ACC112 (cell line): Measurements from ENCODE around the gene DCTN1.

Source experiments
- H2AFZ ChIP-seq: fragments of 200-600 bp; sonication (generic); one replicate; pipeline ENCODE4 v1.6.0; 2017; ENCODE audit warnings: antibody characterized with exemption, low read length; ENCODE audit not compliant: unreplicated experiment
- H3K27ac ChIP-seq: fragments of 200-600 bp; sonication (generic); 2 replicates; pipeline ENCODE4 v1.5.1; 2014; ENCODE audit warnings: low read depth, mild to moderate bottlenecking, antibody characterized with exemption, low read length, moderate library complexity
- H3K27me3 ChIP-seq: fragments of 200-600 bp; sonication (generic); 2 replicates; pipeline ENCODE4 v1.6.1; 2014; ENCODE audit warnings: mild to moderate bottlenecking, antibody characterized with exemption, low read length, moderate library complexity, mixed read lengths; ENCODE audit not compliant: insufficient read depth
- H3K36me3 ChIP-seq: fragments of 200-600 bp; sonication (generic); 2 replicates; pipeline ENCODE4 v1.6.1; 2016; ENCODE audit warnings: mild to moderate bottlenecking, antibody characterized with exemption, low read length, moderate library complexity, mixed read lengths; ENCODE audit not compliant: insufficient read depth
- H3K4me1 ChIP-seq: fragments of 200-600 bp; sonication (generic); one replicate; pipeline ENCODE4 v1.6.1; 2016; ENCODE audit warnings: low read length, mixed read lengths; ENCODE audit not compliant: insufficient read depth, unreplicated experiment, control insufficient read depth
- H3K4me3 ChIP-seq: fragments of 200-600 bp; sonication (generic); 2 replicates; pipeline ENCODE4 v1.5.1; 2014; ENCODE audit warnings: mild to moderate bottlenecking, low read depth, low read length
- H3K79me2 ChIP-seq: fragments of 200-600 bp; sonication (generic); one replicate; pipeline ENCODE4 v1.6.0; 2016; ENCODE audit warnings: low read length; ENCODE audit not compliant: control insufficient read depth, unreplicated experiment, insufficient read depth

Gene DCTN1

DNA sequence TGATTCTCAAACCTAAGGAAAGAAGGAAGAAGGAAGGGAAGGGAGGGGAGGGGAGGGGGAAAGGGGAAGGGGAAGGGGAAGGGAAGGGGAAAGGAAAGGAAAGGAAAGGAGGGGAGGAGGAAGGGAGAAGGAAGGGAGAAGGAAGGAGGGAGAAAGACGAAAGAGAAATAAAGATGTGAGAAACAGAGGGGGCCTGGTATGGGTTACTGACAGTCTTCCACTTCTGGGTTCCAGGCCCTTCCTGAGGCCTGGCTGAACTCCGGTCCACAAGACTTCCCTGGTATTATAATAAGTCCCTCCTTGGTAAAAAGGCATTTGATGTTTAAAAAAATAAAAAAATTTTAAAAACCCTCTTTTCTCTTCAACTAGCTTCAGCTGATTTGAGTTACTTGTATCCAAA is 54.3 kb downstream of the DCTN1 start:
- Histone ChIP-seq H3K4me3 (no peak overlapping the region), H3K27me3 (no peaks in the 10 kb centered on the region), H3K79me2 (no peaks in the 10 kb centered on the region), H3K27ac (no peak overlapping the region), H3K36me3 (no peaks in the 10 kb centered on the region), H3K4me1 (no peaks in the 10 kb centered on the region), H2AFZ (no peak overlapping the region)

DNA sequence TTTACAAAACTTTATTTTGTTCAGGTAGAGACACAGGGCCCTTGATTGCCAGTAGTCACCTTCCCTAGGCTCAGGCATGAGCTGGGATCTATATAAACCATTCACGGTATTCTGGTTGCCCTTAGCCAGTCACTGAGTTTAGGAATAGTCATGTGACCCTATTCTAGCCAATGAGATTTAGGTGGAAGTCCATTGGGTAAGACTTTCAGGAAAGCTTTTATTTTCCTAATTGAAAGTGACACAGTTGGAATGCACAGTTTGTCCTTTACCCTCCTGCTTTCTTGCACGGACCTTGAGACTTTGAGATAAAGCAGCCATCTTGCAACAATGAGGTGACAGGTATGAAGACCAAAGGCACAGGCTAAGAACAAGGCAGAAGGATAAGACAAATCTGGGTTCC is 58.4 kb downstream of the DCTN1 start:
- Histone ChIP-seq H3K27me3 (no peaks in the 10 kb centered on the region), H3K27ac (no peak overlapping the region), H2AFZ (no peak overlapping the region), H3K4me3 (no peak overlapping the region), H3K4me1 (no peaks in the 10 kb centered on the region), H3K36me3 (no peaks in the 10 kb centered on the region), H3K79me2 (no peaks in the 10 kb centered on the region)

DNA sequence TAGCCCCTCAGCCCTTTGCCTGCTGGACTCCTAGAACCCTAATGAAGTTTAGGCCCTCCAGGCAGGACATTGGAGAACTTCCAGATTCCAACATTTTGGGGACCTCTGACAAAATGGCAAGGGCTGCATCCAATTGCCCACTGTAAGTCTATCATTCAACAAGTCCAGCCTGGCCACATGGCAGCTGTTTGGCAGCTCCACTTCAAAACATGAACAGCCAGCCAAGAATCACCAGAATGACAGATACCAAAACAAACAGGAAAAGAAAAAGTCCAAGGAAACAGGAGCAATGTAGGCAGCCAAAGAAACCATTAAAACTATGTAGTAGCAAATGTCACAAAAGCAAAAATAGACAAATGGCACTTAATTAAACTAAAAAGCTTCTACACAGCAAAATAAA is 62.4 kb downstream of the DCTN1 start:
- Histone ChIP-seq H3K79me2 (no peaks in the 10 kb centered on the region), H3K36me3 (0 out of 2 replicates have a peak, but pooled peaks cover 3% of the 10 kb centered on the region), H3K27ac (no peak overlapping the region), H3K4me1 (no peaks in the 10 kb centered on the region), H3K27me3 (no peaks in the 10 kb centered on the region), H3K4me3 (no peak overlapping the region), H2AFZ (no peak overlapping the region)

- H3K4me3 ChIP-seq: no peak overlapping the region
- no peak overlapping the region for H2AFZ ChIP-seq
- no peak overlapping the region for H3K27ac ChIP-seq
- H3K36me3 ChIP-seq: 0 out of 2 replicates have a peak, but pooled peaks cover 3% of the 10 kb centered on the region
- no peaks in the 10 kb centered on the region for H3K27me3 ChIP-seq
- H3K4me1 ChIP-seq: no peaks in the 10 kb centered on the region
- no peaks in the 10 kb centered on the region for H3K79me2 ChIP-seq
Measured at GRCh38 chr2:74316627-74317295, 63.4 kb downstream of the DCTN1 start.

DNA sequence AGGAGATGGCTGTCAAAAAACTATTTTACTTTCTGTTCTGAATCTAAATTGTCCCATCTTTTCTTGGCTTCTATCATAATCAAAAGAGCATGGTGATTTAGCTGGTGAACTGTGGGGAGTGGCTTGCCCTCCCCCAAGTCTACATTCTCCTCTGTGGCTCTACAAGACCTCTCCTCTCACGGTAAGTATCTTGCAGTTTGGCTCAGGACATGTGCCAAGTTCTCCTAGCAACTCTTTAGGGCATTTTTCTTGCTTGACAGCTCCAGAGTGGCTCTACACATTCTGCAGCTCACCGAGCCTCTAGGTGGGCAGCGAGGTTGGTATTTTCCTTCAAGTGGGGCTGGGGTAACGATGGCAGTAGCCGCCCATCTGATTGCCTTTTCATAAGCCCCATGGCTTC is 66.0 kb downstream of the DCTN1 start:
- Histone ChIP-seq H3K27ac (no peak overlapping the region), H3K79me2 (no peaks in the 10 kb centered on the region), H2AFZ (no peak overlapping the region), H3K4me3 (no peak overlapping the region), H3K36me3 (0 out of 2 replicates have a peak, but pooled peaks cover 3% of the 10 kb centered on the region), H3K4me1 (no peaks in the 10 kb centered on the region), H3K27me3 (no peaks in the 10 kb centered on the region)

DNA sequence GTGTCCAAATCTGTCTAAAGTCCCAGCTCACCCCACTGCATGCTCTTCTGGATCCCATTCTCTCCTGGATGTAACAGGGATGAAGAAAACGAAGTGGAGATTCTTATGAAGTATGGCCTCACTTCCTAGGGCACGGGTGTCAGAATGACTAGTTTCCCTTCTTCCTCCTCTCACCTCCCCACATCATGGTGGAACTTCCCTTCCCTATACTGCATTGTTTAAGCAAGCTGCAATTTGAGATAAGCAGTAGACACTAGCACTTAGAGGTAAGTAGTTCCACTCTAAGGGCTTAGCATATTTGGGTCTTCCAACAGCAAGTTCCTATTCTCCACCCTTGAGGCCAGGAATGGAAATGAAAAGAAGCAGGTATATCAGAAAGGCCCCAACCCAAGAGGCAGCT is 66.6 kb downstream of the DCTN1 start:
- Histone ChIP-seq H3K27me3 (no peaks in the 10 kb centered on the region), H3K4me1 (no peaks in the 10 kb centered on the region), H3K4me3 (no peak overlapping the region), H3K36me3 (0 out of 2 replicates have a peak, but pooled peaks cover 3% of the 10 kb centered on the region), H2AFZ (no peak overlapping the region), H3K79me2 (no peaks in the 10 kb centered on the region), H3K27ac (no peak overlapping the region)

DNA sequence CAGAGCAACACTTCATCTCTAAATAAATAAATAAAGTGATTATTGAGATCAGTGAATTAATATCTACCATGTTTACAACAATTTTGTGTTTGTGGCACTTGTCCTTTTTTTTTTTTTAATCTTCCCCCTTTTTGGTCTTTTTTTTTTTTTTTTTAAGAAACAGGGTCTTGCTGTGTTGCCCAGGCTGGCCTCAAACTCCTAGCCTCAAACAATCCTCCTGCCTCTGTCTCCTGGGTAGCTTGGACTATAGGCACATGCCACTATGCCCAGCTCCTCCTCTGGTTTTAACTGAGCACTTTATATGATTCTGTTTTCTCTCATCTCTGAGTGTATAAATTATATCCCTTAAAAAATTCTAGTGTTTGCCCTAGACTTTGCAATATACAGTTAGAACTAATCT is 67.2 kb downstream of the DCTN1 start:
- H3K27me3 ChIP-seq: no peaks in the 10 kb centered on the region
- H2AFZ ChIP-seq: no peak overlapping the region
- H3K4me1 ChIP-seq: no peaks in the 10 kb centered on the region
- H3K27ac ChIP-seq: no peak overlapping the region
- 0 out of 2 replicates have a peak, but pooled peaks cover 3% of the 10 kb centered on the region for H3K36me3 ChIP-seq
- H3K79me2 ChIP-seq: no peaks in the 10 kb centered on the region
- no peak overlapping the region for H3K4me3 ChIP-seq
